AG04450 (cell line): Measurements from ENCODE around the gene RIMBP3C. TPM values are rescaled to one million over a fixed set of nuclear protein-coding genes. Genes with fewer than 3 reads are reported as not detected.
"Not testable (repeated sequence)": the region's sequence is repeated elsewhere in the genome, so short reads cannot be mapped to it uniquely, and the experiment has no call there.

ENCODE experiments used
- CTCF ChIA-PET: fragments of 300-600, 350-600 bp; formaldehyde crosslinking; extraction: SDS; loops from one replicate; lab custom pipeline; 2022; ENCODE audit warnings: antibody characterized with exemption, inconsistent platforms; lab: Charles Lee
- POLR2A ChIA-PET: fragments of 350-600 bp; formaldehyde crosslinking; extraction: SDS; loops from one replicate; lab custom pipeline; 2021; ENCODE audit warnings: antibody characterized with exemption, inconsistent platforms; lab: Yijun Ruan, JAX
- DNase-seq: peaks from one replicate; pipeline ENCODE4 v3.0.0-alpha.2; 2011; ENCODE audit warnings: low read depth, low spot score
- H3K27ac ChIP-seq: one replicate; pipeline ENCODE4 v1.5.1; 2012; ENCODE audit warnings: low read depth, low read length, control low read depth
- H3K27me3 ChIP-seq: one replicate; pipeline ENCODE4 v1.6.0; 2012; ENCODE audit warnings: low read length; ENCODE audit not compliant: control insufficient read depth, insufficient read depth
- H3K4me3 ChIP-seq: 2 replicates; pipeline ENCODE4 v1.5.1; 2011; ENCODE audit warnings: mild to moderate bottlenecking, low read depth, low read length, control low read depth
- H3K9me3 ChIP-seq: 2 replicates; pipeline ENCODE4 v1.5.1; 2012; ENCODE audit warnings: low read length; ENCODE audit not compliant: control insufficient read depth, insufficient read depth
- polyA plus RNA-seq: library from polyadenylated mRNA; depleted of rRNA; stranded (reverse); fragments of >200 nt; gene quantifications from 2 replicates; pipeline ENCODE4 v1.2.3, GENCODE V29; 2011

The RIMBP3C gene
- polyA plus RNA-seq, 1 experiment: not detected

GRCh38 chr22:21526705-21527500 is 24.4 kb downstream of the RIMBP3C start:
- CTCF ChIA-PET, H3K27ac ChIP-seq, H3K27me3 ChIP-seq, H3K4me3 ChIP-seq, H3K9me3 ChIP-seq, POLR2A ChIA-PET, DNase-seq: not testable (repeated sequence)

DNA sequence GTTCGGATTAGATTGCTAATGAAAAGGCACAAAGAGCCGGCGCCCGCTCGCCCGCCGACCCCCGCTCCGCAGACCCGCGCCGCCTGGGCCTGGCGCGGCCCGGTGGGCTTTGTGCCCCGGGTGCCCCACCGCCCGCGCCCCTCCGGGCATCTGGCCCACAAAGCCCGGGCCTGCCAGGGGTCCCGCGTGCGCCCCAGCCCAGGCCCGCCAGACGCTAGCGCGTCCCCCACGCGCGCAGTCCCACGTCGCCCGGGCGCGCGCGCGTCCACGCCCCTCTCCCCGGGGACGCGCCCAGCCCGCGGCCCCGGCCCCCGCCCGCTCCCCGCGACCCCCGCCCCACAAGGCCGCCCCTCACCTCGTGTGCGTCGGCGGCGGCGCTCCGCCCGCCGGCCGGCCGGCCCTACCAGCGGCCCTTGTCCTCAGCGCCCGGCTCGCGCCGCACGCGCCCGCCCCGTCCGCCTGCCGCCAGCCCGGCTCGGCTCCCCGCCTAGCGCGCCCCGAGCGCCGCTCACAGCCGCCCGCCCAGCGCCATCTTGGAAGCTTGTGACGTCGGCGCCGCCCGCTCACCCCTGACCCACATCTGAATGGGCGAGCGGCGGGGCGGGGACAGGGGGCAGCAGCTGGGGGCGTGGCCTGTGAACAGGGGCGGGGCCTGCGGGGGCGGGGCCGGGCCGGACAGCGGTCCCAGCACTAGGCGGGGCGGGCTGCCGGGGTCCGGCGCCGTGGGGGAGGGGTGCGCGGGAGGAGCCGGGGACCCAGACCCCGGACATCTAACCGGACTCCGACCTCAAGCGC is 34.1 kb downstream of the RIMBP3C start:
- H3K4me3 ChIP-seq, CTCF ChIA-PET, H3K27ac ChIP-seq, DNase-seq, H3K27me3 ChIP-seq, POLR2A ChIA-PET, H3K9me3 ChIP-seq: not testable (repeated sequence)

GRCh38 chr22:21516522-21516921 is 34.7 kb downstream of the RIMBP3C start:
- H3K27ac ChIP-seq, H3K27me3 ChIP-seq, H3K9me3 ChIP-seq, DNase-seq, CTCF ChIA-PET, H3K4me3 ChIP-seq, POLR2A ChIA-PET: not testable (repeated sequence)

DNA sequence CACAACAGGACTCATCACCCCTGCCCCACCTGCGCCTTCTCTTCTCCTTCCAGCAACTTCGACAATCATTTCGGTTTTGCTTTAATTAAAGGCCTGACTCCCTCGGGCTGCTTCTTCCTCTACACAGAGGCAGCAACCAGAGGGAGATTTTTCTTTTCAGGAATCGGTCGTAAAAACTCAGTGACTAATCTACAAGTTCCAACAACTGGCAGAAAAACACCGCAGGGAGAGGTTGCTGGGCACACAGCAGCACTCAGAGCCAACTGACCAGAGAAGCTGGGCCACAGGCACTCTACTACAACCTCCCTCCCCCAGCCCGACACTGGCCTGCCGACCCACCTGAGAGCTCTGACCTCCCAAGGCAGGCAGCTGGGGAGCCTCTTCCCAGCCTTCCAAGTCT is 36.0 kb downstream of the RIMBP3C start:
- H3K9me3 ChIP-seq, POLR2A ChIA-PET: not testable (repeated sequence)

DNA sequence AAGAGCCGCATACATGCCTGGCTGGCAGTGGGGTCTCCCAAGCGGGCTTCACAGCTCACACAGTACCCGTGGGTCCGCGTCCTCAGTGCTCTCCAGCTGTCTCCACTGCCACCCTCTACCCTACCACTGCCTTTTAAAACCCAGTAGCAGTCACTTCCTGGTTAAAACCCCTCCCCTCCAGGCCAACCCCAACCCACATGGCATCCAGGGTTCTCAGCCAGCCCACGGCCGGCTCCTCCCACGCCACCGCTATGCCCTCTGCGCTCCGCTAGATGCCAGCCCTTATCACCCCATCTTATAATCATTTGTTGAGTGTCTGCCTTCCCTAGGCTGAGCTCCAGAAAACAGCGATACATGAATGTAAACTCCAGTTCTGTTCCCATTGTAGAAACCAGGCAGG is 37.1 kb downstream of the RIMBP3C start:
- DNase-seq, H3K27ac ChIP-seq, H3K9me3 ChIP-seq, H3K27me3 ChIP-seq, H3K4me3 ChIP-seq, POLR2A ChIA-PET, CTCF ChIA-PET: not testable (repeated sequence)

More for the DNA sequence above, 36.0 kb downstream of the RIMBP3C start:
- H3K27me3 ChIP-seq, CTCF ChIA-PET, DNase-seq, H3K27ac ChIP-seq, H3K4me3 ChIP-seq: not testable (repeated sequence)

- DNase-seq, POLR2A ChIA-PET, CTCF ChIA-PET, H3K27me3 ChIP-seq, H3K4me3 ChIP-seq, H3K9me3 ChIP-seq, H3K27ac ChIP-seq: not testable (repeated sequence)
These were observed 39.2 kb downstream of the RIMBP3C start for GRCh38 chr22:21512022-21512421.

DNA sequence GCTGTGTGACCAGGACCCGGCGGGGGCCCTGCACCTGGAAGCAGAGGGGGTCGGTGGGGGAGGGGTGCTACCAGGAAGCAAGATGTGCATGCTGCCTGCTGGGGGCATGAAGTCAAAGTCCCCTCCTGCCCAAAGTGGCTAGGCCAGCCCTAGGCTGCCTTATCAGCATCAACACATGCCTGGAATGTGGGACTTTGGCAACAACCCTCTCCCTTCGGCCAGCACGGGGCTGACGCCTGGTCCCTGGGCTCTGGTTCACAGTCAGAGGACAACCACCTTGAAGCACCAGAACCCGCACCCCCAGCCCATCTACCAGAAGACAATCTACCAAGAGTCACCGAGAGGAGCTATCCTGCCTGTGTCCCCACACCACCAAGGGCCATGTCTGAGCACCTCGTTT is 40.9 kb downstream of the RIMBP3C start:
- H3K4me3 ChIP-seq, H3K9me3 ChIP-seq, POLR2A ChIA-PET, DNase-seq, CTCF ChIA-PET, H3K27ac ChIP-seq, H3K27me3 ChIP-seq: not testable (repeated sequence)

DNA sequence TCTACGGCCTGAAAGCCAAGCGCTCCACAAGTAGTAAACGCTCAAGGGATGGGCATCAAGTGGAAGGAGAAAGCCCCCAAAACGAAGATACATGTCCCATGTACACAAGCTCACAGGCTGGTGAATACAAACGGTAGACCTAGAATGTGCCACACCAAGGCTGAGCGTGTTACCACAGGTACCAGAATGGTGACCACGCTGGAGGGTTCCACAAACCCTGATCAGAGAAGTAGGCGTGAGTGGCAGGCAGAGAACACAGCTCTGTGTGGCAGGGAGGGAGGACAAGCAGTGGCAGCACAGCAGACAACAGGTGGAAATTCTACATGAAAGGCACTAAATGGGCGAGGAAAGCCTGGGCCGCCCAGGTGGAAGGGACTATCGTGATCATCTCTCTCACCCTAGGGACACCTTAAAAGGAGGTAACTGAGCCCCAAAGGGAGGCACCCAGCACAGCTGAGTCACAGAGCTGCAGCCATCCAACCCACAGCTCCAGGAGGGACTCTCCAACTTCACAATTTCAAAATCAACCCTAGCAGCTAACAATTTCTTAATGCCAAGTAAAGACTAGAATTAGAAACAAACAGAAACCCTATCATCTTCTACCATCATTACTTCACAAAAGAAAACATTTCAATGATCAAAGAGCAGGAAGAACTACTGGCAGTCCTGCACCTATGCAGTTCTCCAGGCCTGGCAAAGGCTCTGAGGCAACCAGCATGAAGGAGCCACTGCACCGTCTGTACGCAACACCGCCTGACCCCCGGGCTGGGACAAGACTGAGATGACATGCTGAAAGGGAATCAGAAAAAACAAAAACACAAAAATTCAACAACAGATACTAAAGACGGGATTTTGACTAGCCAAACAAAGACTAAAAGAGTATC is 51.4 kb downstream of the RIMBP3C start:
- H3K27me3 ChIP-seq, H3K4me3 ChIP-seq, POLR2A ChIA-PET, DNase-seq, H3K9me3 ChIP-seq, CTCF ChIA-PET, H3K27ac ChIP-seq: not testable (repeated sequence)

DNA sequence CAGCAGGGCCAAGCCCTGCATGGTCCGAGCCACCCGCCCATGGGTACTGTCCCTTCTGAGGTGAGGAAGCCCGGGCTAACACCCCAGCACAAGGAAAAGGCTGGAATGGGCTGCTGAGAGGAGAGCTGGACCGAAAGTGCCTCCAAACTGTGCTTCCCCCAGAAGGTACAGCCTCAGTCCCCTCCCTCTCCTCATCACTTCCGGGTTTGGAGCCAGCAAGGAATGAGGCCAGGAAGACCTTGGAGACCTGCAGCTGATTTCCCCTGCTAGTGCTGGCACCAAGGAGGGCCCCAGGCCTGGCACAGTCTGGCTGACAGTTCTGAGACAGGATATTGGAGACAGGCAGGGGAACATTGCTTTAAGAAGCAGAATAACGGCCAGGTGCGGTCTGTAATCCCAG is 52.8 kb downstream of the RIMBP3C start:
- POLR2A ChIA-PET, H3K4me3 ChIP-seq, DNase-seq, CTCF ChIA-PET, H3K27ac ChIP-seq, H3K27me3 ChIP-seq, H3K9me3 ChIP-seq: not testable (repeated sequence)

- DNase-seq, H3K4me3 ChIP-seq, CTCF ChIA-PET, H3K27me3 ChIP-seq, H3K9me3 ChIP-seq, H3K27ac ChIP-seq, POLR2A ChIA-PET: not testable (repeated sequence)
These were observed 53.3 kb downstream of the RIMBP3C start for GRCh38 chr22:21497984-21498383.
